K562 (cell line): Measurements from ENCODE around the gene CAMK2B. TPM values are rescaled to one million over a fixed set of nuclear protein-coding genes. Genes with fewer than 3 reads are reported as not detected.

ENCODE experiments used
- ATAC-seq: fragments of 200-7000 bp; cut with Tn5 transposase; 3 replicates; pipeline ENCODE4 v1.9.1; 2020; ENCODE audit warnings: moderate library complexity
- BruUV-seq: library from RNA; stranded (reverse); fragments of 400-500 nt; replicated peaks from 2 replicates; lab custom pipeline; 2021; lab: Mats Ljungman, UMichigan
- CTCF ChIA-PET: fragments of 300-600 bp; formaldehyde crosslinking; extraction: SDS; loops from one replicate; lab custom pipeline; 2021; ENCODE audit warnings: low intra/inter-chr PET ratio; lab: Yijun Ruan, JAX
- POLR2A ChIA-PET: fragments of 300-600, 350-650 bp; sonication (Branson Sonifier 250); formaldehyde crosslinking; extraction: SDS; loops from one replicate; lab custom pipeline; 2021; ENCODE audit warnings: antibody characterized with exemption, inconsistent platforms; lab: Yijun Ruan, JAX
- DNase-seq, 4 experiments: peaks; one replicate each; pipeline versions ENCODE4 v3.0.0 to v3.0.0-alpha.2; 2011 to 2018; ENCODE audit warnings: low spot score in 3 of 4, mixed read lengths in 3 of 4; ENCODE audit errors: extremely low read depth in 1 of 4
- FAIRE-seq: peaks from 2 replicates; lab custom pipeline; 2011; peaks lifted over from hg19 to GRCh38; lab: Jason Lieb, UNC
- H2AFZ ChIP-seq: 2 replicates; pipeline ENCODE4 v1.6.0; 2011; ENCODE audit warnings: low read depth, low read length, control low read depth, inconsistent platforms
- H3K27ac ChIP-seq: fragments of 200-600 bp; 3 replicates; pipeline ENCODE4 v1.8.0; 2011; ENCODE audit warnings: low read depth, mild to moderate bottlenecking, control low read depth, inconsistent platforms, low read length, moderate library complexity, mixed read lengths; ENCODE audit errors: extremely low read depth
- H3K27me3 ChIP-seq, 2 experiments: fragments of 300-600 bp in 1 of 2; 2 replicates in 1 of 2; 3 replicates in 1 of 2; pipeline versions ENCODE4 v1.6.0 to v1.8.0; 2011; ENCODE audit warnings: inconsistent platforms in 2 of 2, low read length in 2 of 2, mild to moderate bottlenecking in 1 of 2, mixed read lengths in 1 of 2, moderate library complexity in 1 of 2; ENCODE audit not compliant: control insufficient read depth in 2 of 2, insufficient read depth in 2 of 2
- H3K36me3 ChIP-seq: fragments of 300-600 bp; 3 replicates; pipeline ENCODE4 v1.8.0; 2011; ENCODE audit warnings: mild to moderate bottlenecking, low read length, inconsistent platforms; ENCODE audit not compliant: control insufficient read depth, insufficient read depth
- H3K4me1 ChIP-seq, 2 experiments: fragments of 200-600 bp in 1 of 2; replicated peaks in 1 of 2; 2 replicates in 1 of 2; 3 replicates in 1 of 2; pipeline versions ENCODE4 v1.5.1 to v1.8.0; 2011; ENCODE audit warnings: inconsistent platforms in 2 of 2, low read length in 2 of 2, mild to moderate bottlenecking in 1 of 2, mixed read lengths in 1 of 2, moderate library complexity in 1 of 2; ENCODE audit not compliant: control insufficient read depth in 2 of 2, insufficient read depth in 2 of 2
- H3K4me2 ChIP-seq: 2 replicates; pipeline ENCODE4 v1.6.1; 2011; ENCODE audit warnings: low read length, control low read depth, inconsistent platforms, mixed read lengths; ENCODE audit not compliant: insufficient read depth
- H3K4me3 ChIP-seq: fragments of 200-600 bp; sonication (generic), shearing (Covaris generic); 2 replicates; pipeline ENCODE4 v1.5.1; 2016; ENCODE audit warnings: control low read depth, inconsistent platforms
- H3K79me2 ChIP-seq: fragments of 200-600 bp; 3 replicates; pipeline ENCODE4 v1.8.0; 2011; ENCODE audit warnings: low read length, inconsistent platforms; ENCODE audit not compliant: control insufficient read depth, insufficient read depth
- H3K9ac ChIP-seq, 2 experiments: 2 replicates each; pipeline versions ENCODE4 v1.6.0 to v1.6.1; 2011; ENCODE audit warnings: low read depth in 2 of 2, low read length in 2 of 2, control low read depth in 1 of 2, inconsistent platforms in 1 of 2, mild to moderate bottlenecking in 1 of 2, mixed read lengths in 1 of 2; ENCODE audit not compliant: insufficient read depth in 1 of 2
- H3K9me1 ChIP-seq: one replicate; pipeline ENCODE4 v1.6.0; 2011; ENCODE audit warnings: inconsistent platforms, mild to moderate bottlenecking, low read length, moderate library complexity; ENCODE audit not compliant: control insufficient read depth, insufficient read depth
- H3K9me3 ChIP-seq: replicated peaks from 2 replicates; pipeline ENCODE4 v1.5.1; 2011; ENCODE audit warnings: low read depth, low read length, inconsistent platforms; ENCODE audit not compliant: control insufficient read depth, insufficient read depth
- H4K20me1 ChIP-seq: replicated peaks from 2 replicates; pipeline ENCODE4 v1.6.1; 2011; ENCODE audit warnings: low read length, inconsistent platforms, mixed read lengths; ENCODE audit not compliant: control insufficient read depth, insufficient read depth
- CBX5 ChIP-seq: IDR thresholded peaks from 2 replicates; pipeline ENCODE4 v1.6.1; 2014; ENCODE audit warnings: low read depth, borderline replicate concordance
- TCFL5 ChIP-seq: fragments of 250-450 bp; sonication (Bioruptor Pico); conservative IDR thresholded peaks from 2 replicates; pipeline ENCODE4 v1.6.1; 2021; ENCODE audit warnings: mild to moderate bottlenecking, moderate library complexity, matching md5 sums
- ZNF197 ChIP-seq: fragments of 200-800 bp; sonication (Bioruptor generic); IDR thresholded peaks from 2 replicates; pipeline ENCODE4 v1.6.1; 2016; ENCODE audit warnings: low read depth, missing genetic modification characterization, missing compliant biosample characterization
- ZNF551 ChIP-seq: fragments of 250-450 bp; sonication (Bioruptor Pico); IDR thresholded peaks from 2 replicates; pipeline ENCODE4 v1.5.0; 2021; ENCODE audit warnings: mild to moderate bottlenecking, moderate library complexity
- WGBS: fragments of 100-300 bp; shearing (Covaris generic); methylation state at CpG from one replicate; pipeline ENCODE4 v1.1.6; 2016; ENCODE audit warnings: low coverage, mixed read lengths; ENCODE audit not compliant: insufficient coverage; ENCODE audit errors: missing lambda C conversion rate; 5-methylcytosine and 5-hydroxymethylcytosine counted together
- in situ Hi-C: fragments of 300-500 bp; cut with MboI; formaldehyde crosslinking; loops from 4 replicates; pipeline ENCODE4 v1.15.0; 2018; ENCODE audit warnings: inconsistent platforms, mixed read lengths
- intact Hi-C: fragments of 100-400 bp; cut with micrococcal nuclease; formaldehyde crosslinking; loops from 2 replicates; pipeline ENCODE4 v1.14.2; 2022
- polyA plus RNA-seq, 8 experiments: library from polyadenylated mRNA; depleted of rRNA in 4 of 8; stranded (reverse) in 5 of 8; unstranded in 3 of 8; fragments of >200 nt; fragmentation: Nextera tagmentation in 2 of 8; fragmentation: Illumina TruSeq in 1 of 8; extraction: Ambion mirVana in 2 of 8; extraction: Trizol in 1 of 8; gene quantifications; 2 replicates each; pipeline versions ENCODE4 v1.2.1 to v1.2.3, GENCODE V29; 2011 to 2014; ENCODE audit warnings: inconsistent platforms in 1 of 8, missing spikeins in 1 of 8
- total RNA-seq, 7 experiments: library from RNA; depleted of rRNA in 6 of 7; stranded (reverse); fragments of >200 nt in 6 of 7; fragmentation: Illumina TruSeq in 2 of 7; extraction: Trizol in 2 of 7; gene quantifications; 2 replicates each; pipeline versions ENCODE4 v1.2.1 to v1.2.3, GENCODE V29; 2011 to 2021; ENCODE audit warnings: low replicate concordance in 1 of 7
- TF ChIP-seq, protein P1 (sequence below): fragments of 450-650 bp; IDR thresholded peaks from 2 replicates; pipeline ENCODE4 v1.6.1; 2017; ENCODE audit warnings: antibody characterized with exemption

The CAMK2B gene
- total and polyA plus RNA-seq, 9 of the 15 experiments (the other 6 are each of a cell fraction or from before 2014, with no cell fraction given), result 0.04 to 0.09 (median 0.05) TPM; not detected in 4

DNA sequence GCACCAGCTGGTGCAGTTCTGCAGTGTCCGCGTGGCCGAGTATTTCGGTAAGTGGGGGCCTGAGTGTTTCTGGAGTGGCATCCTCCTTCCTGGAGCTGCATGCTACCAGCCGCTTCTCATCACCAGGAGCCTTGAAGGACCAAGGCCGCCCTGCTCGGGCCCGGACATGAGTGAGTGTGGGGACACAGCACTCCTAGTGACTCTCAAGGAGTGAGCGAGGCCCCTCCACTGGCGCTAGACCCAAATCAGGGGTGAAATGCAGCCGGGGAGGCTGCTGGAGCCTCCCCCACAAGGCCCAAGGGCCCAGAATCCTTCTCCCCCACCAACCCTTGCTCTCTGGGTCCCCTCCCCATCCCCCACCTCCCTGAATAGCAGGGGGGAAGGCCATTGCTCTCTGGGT, 48.0 kb downstream of the CAMK2B start:
- ATAC-seq (no peak), DNase-seq (no peak), FAIRE-seq (no peak)
- Histone ChIP-seq H3K4me1 (peaks cover 0 to 33% of the 10 kb centered on the region in 2 experiments; a peak in 4 of 5 replicates), H3K9ac (no peak overlapping the region), H3K4me2 (no peak overlapping the region), H3K9me1 (no peaks in the 10 kb centered on the region), H3K79me2 (no peaks in the 10 kb centered on the region), H3K4me3 (no peak overlapping the region), H2AFZ (no peak overlapping the region), H3K9me3 (no peaks in the 10 kb centered on the region), H3K27ac (no peak overlapping the region), H3K27me3 (peaks cover 48 to 92% of the 10 kb centered on the region in 2 experiments; a peak in 4 of 5 replicates), H3K36me3 (no peaks in the 10 kb centered on the region), H4K20me1 (no peaks in the 10 kb centered on the region; the same call in 1 of the 2 replicates)
- intact Hi-C loops (no loop called here), in situ Hi-C loops (no loop called here)
- WGBS, result 16% methylated on average over 10 of the region's 11 CpGs
- CTCF ChIA-PET, result no interaction called here
- POLR2A ChIA-PET, result interaction anchor here (0.6 kb wide), 1 partner anchor 83 kb away, joined by 3 read pairs; no protein-coding TSS in a partner anchor
- BruUV-seq, result no TSS peak
- TF ChIP-seq CBX5 (no peak), ZNF197 (CRISPR knock-in tag) (no peak), ZNF551 (CRISPR knock-in tag) (no peak), TCFL5 (CRISPR knock-in tag) (no peak)
- TF ChIP-seq, protein P1, sequence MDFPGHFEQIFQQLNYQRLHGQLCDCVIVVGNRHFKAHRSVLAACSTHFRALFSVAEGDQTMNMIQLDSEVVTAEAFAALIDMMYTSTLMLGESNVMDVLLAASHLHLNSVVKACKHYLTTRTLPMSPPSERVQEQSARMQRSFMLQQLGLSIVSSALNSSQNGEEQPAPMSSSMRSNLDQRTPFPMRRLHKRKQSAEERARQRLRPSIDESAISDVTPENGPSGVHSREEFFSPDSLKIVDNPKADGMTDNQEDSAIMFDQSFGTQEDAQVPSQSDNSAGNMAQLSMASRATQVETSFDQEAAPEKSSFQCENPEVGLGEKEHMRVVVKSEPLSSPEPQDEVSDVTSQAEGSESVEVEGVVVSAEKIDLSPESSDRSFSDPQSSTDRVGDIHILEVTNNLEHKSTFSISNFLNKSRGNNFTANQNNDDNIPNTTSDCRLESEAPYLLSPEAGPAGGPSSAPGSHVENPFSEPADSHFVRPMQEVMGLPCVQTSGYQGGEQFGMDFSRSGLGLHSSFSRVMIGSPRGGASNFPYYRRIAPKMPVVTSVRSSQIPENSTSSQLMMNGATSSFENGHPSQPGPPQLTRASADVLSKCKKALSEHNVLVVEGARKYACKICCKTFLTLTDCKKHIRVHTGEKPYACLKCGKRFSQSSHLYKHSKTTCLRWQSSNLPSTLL, result no peak
